GM19324 (cell line): Measurements from ENCODE around the gene CYSRT1.
"Not testable (repeated sequence)": the region's sequence is repeated elsewhere in the genome, so short reads cannot be mapped to it uniquely, and the experiment has no call there.

Experiments
- ATAC-seq: cut with Tn5 transposase; IDR thresholded peaks from one replicate; pipeline ENCODE4 v1.9.1; 2021; ENCODE audit warnings: mild to moderate bottlenecking, moderate library complexity; ENCODE audit not compliant: unreplicated experiment, low FRiP score

Gene CYSRT1

DNA sequence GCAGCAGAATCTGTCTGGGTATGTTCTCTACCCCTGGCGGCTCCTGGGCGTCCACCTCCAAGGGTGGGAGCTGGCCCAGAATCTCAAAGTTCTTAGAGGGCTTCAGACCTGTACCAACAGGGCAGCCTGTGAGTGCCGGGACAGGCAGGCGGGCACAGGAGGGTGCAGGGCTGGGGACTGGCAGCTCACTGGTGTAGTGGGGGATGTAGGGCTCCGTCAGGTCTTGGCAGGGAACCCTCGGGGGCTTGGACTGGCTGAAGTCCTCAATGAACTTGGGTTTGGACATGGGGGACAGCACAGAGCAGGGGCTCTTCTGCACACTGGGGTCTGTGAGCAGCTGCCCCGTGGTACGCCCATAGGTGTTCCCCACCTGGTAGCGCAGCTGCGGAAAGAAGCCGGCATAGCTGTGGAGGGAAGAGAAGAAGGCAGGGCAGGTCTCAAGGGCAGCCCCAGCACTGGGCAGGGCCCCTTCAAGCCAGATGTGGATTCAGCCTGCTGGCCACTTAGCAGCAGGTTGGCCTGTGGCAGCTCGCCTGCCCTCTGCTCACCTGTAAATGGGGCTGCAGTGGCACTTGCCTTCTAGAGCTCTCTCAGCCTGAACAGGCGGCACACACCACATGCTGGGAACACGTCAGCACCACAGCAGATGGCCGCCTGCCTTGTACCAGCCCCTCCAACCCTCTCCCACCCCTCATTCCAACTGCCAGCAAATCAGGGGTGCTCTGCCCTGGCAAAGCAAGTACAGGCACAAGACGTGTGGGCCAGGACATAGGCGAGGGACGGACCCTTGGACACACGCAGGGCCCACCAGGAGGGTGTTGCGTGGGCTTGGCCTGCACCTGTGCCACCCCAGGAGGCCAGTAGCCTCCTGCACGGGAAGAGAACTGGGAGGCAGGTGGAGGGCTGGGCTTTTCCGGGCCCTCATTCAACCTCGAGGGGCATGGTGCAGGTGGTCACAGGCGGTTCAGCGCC lies 20.8 kb downstream of the CYSRT1 start:
- ATAC-seq = no peak

DNA sequence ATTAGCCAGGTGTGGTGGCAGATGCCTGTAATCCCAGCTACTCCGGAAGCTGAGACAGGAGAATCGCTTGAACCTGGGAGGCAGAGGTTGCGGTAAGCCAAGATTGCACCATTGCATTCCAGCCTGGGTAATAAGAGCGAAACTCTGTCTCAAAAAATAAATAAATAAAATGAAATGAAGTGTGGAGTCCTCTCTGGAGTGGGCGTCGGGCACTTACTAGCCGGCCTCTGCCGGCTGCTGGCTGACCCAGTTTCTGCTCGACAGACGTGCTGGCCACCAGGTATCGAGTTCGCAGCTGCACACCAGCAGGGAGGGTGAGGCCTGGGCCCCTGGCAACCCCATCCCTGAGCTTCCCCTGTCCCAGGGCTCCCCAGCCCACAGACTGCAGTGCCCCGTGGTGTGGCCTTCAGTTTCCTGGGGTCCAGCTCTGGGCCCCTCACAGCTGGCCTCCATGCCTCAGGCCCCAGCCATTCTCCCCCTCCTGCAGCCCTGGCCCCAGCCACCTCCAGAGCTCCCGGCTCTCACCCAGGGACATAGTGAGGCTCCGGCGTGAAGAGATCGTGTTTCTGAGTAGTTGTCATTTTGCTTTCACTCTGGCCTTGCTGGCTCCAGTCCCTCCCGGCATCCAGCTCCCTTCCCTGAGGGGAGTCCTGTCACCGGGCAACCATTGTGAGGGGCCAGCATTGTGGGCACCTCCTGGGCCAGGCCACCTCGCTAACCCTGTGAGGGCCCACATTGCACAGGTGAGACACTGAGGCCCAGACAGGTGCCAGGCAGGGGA lies 22.4 kb downstream of the CYSRT1 start:
- no peak for ATAC-seq

GRCh38 chr9:137247916-137248175 lies 22.9 kb downstream of the CYSRT1 start:
- ATAC-seq = no peak

- ATAC-seq = no peak
Measured at GRCh38 chr9:137250329-137251193, 25.6 kb downstream of the CYSRT1 start.

GRCh38 chr9:137251194-137251461 lies 26.2 kb downstream of the CYSRT1 start, which contains the start of gene STPG3:
STPG3 (plus strand) TSS chr9:137251286; CDS start chr9:137251287, 1 bp downstream.
- ATAC-seq = no peak

DNA sequence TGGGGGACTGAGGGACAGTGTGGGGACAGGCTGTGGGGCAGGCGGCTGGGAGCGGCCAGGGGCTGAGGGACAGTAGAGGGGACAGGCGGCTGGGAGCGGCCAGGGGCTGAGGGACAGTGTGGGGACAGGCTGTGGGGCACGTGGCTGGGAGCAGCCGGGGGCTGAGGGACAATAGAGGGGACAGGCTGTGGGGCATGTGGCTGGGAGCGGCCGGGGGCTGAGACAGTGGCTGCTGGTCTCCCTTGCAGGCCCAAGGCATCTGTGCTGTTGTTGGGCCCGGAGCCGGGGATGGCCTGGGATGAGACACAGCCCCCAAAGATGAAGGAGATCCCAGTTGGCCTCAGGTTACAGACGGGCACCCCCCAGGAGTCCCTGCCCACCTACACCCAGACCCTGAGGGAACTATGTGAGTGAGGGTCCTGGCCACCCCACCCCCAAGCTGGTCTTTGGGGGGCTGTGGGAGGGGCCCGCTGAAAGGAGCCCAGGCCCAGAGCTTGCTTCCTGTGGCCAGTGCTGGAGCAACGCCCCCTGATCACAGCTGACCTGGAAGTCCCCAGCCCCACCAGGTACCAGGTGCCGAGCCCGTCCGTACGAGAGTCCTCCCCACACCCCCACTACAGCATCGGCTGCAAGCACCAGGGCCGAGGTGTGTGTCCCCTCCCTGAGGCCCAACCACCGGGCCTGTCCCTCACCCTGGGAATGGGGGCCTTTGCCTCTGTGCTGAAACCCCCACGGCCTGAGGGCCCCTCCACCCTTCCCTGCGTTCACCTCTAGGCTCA lies 26.7 kb downstream of the CYSRT1 start:
- no peak for ATAC-seq

- no peak for ATAC-seq
Measured at GRCh38 chr9:137252555-137253506, 27.9 kb downstream of the CYSRT1 start.

- no peak for ATAC-seq
Measured at GRCh38 chr9:137253717-137254623, 29.0 kb downstream of the CYSRT1 start.

DNA sequence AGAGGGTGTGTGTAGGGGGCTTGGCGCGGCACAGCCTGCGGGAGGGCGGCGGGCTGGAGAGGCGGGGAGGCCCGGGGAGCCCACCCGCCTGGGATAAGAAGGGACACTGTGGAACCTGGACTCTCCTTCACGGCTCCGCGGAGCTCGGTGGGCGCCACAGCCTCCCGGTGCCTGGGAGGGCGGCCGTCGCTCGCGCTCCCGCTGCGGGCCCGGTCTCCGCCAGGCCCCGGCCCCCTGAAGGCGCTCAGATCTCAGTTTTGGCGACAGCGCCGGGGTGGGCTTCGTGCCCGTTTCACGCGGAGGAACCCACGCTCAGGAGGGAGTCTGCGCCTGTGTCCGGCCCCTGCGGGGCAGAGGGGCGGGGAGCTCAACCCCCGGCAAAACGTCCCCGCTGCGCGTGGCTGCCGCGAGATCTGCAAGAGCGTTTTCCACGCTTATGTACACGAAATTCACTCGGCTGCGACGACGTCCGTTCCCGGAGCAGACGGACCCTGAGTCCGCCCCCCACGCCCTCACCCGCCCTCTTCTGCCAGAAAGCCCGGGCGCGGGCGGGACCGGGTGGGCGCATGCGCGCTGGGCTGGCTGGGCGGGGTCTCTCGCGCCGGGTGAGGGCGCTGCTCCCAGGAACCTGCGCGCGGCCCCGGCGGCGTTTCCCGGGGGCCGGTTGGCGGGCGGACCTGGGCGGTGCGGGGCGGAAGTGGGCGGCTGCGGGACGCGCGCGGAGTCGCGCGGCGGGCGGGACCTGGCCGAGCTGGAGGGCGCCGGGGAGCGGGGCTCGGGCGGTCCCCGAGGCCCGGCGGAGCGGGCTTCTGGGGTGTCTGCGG lies 29.9 kb downstream of the CYSRT1 start, which contains the start of gene NELFB:
TSS of gene NELFB (plus strand) at position 704 of the 824 bp plus-strand sequence.
- peak; percentile 89 for ATAC-seq

GRCh38 chr9:137255448-137256114 lies 30.6 kb downstream of the CYSRT1 start:
- no peak for ATAC-seq

GRCh38 chr9:137256362-137256761 lies 31.4 kb downstream of the CYSRT1 start:
- ATAC-seq = no peak

GRCh38 chr9:137256856-137257255 lies 31.9 kb downstream of the CYSRT1 start:
- no peak for ATAC-seq

- ATAC-seq = not testable (repeated sequence)
Measured at GRCh38 chr9:137262173-137262908, 37.4 kb downstream of the CYSRT1 start.

GRCh38 chr9:137262909-137263285 lies 37.9 kb downstream of the CYSRT1 start:
- ATAC-seq = no peak

DNA sequence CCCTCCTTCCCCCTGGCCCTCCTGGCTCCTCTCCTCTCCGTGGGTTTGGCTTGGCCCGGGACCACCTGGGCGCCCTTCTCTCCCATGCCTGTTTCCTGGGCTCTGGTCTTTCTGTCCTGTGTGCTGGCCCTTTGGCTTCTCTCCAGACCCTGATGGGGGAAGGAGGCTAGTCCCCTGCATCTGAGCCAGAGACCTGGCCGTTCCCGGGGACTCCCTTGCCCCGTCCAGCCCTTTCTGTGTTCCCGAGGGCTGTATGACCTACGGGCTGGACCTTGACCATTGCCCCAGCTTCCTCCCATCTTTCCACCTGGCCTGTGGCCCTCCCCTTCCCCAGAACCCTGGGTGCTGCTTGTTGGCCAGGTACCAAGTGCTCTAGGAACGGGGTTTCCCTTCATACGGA lies 38.5 kb downstream of the CYSRT1 start:
- no peak for ATAC-seq

GRCh38 chr9:137264067-137264466 lies 39.1 kb downstream of the CYSRT1 start:
- ATAC-seq = no peak
